GM08714 (cell line): ENCODE results near the gene RNF13.
A peak's percentile ranks its signal among the peaks of the same experiment; 100 is the strongest.

ENCODE experiments used
- H3K4me3 ChIP-seq: fragments of 200-500 bp; sonication (Bioruptor generic); 2 replicates; pipeline ENCODE4 v1.5.1; 2014; ENCODE audit warnings: mild to moderate bottlenecking, low read length, inconsistent platforms
- ZNF274 ChIP-seq: IDR thresholded peaks from 2 replicates; pipeline ENCODE4 v1.6.1; 2012; ENCODE audit warnings: mild to moderate bottlenecking, low read depth, low read length

Gene RNF13, protein sequence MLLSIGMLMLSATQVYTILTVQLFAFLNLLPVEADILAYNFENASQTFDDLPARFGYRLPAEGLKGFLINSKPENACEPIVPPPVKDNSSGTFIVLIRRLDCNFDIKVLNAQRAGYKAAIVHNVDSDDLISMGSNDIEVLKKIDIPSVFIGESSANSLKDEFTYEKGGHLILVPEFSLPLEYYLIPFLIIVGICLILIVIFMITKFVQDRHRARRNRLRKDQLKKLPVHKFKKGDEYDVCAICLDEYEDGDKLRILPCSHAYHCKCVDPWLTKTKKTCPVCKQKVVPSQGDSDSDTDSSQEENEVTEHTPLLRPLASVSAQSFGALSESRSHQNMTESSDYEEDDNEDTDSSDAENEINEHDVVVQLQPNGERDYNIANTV

GRCh38 chr3:149812606-149813366 is at the start of gene RNF13:
TSS of gene RNF13 (plus strand) at chr3:149813215. CDS start at chr3:149846027, 32,812 bp downstream.
- peak within 1 kb of the TSS; percentile 92 for H3K4me3 ChIP-seq
- no peak for TF ChIP-seq ZNF274

GRCh38 chr3:149763565-149764195 is 49.3 kb upstream of the RNF13 start:
- no peak overlapping the region for H3K4me3 ChIP-seq
- TF ChIP-seq ZNF274 = no peak

DNA sequence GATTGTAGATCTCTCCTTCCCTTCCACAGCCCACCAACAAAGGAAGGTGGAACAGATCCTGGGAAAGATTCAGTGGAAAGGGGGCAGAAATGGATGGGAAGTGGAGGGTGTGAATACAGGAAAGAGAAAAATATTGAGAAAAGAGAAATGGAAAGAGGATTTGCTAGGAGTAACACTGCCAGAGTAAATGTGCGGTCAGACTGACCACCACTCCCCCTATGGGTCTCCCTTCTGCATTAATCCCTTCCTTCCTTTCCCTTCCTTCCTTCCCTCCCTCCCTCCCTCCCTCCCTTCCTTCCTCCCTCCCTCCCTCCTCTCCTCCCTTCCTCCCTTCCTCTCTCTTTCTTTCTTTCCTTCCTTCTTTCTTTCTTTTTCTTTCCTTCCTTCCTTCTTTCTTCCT is 48.7 kb upstream of the RNF13 start:
- H3K4me3 ChIP-seq = no peak overlapping the region
- TF ChIP-seq ZNF274 = no peak

DNA sequence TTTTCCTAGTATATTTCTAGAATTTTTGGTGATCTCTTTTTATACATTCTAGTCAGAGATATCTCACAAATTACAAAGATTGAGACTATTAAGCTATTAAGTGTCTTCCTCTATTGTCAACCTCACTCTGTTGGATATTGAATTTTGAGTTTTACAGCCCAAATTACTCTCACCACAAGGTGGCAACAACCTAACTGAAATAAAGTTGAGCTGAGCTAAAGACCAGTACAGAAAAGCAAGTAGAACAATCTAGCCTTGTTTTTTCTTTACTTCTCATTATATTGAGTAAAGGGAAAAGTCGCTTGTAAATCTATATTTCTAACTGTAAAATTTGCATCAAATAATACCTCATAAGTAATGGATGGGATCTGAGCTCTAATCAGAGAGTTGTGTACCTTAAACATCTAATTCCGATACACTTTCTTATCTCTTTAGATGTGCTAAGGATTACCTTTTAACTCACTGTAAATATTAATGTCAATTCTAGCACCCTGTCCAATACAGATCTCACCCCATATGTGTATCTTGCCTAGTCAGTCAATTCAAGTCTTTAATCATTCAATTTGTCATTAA is 47.2 kb upstream of the RNF13 start:
- H3K4me3 ChIP-seq = no peak overlapping the region
- TF ChIP-seq ZNF274 = no peak

GRCh38 chr3:149767720-149768119 is 45.3 kb upstream of the RNF13 start:
- no peak for TF ChIP-seq ZNF274
- no peak overlapping the region for H3K4me3 ChIP-seq

GRCh38 chr3:149768704-149769103 is 44.3 kb upstream of the RNF13 start:
- TF ChIP-seq ZNF274 = no peak
- no peak overlapping the region for H3K4me3 ChIP-seq

- TF ChIP-seq ZNF274 = no peak
Observed at GRCh38 chr3:149770246-149770645, 42.8 kb upstream of the RNF13 start.

DNA sequence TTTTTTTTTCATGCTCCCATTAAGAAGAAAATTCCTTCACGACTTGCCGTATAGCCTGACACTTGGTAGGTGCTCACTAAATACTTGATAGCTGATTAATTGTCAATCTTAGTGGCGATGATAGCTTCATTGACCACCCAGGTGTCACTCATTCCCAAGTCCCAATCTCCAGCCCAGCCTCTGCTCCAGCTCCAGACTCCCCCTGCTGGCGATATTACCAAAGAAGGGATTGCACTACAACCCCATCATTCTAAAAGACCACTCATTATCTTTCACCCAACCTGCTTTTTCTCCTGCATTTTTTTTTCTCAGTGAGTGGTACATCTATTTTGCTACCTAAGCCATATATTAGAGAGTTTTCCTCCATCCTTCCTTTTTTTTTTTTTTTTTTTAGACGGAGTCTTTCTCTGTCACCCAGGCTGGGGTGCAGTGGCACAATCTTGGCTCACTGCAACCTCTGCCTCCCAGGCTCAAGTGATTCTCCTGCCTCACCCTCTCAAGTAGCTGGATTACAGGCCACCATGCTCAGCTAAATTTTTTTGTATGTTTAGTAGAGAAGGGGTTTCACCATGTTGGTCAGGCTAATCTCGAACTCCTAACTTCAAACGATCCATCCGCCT is 41.3 kb upstream of the RNF13 start:
- no peak for TF ChIP-seq ZNF274
- H3K4me3 ChIP-seq = no peak overlapping the region

More at GRCh38 chr3:149770246-149770645, 42.8 kb upstream of the RNF13 start:
- no peak overlapping the region for H3K4me3 ChIP-seq

DNA sequence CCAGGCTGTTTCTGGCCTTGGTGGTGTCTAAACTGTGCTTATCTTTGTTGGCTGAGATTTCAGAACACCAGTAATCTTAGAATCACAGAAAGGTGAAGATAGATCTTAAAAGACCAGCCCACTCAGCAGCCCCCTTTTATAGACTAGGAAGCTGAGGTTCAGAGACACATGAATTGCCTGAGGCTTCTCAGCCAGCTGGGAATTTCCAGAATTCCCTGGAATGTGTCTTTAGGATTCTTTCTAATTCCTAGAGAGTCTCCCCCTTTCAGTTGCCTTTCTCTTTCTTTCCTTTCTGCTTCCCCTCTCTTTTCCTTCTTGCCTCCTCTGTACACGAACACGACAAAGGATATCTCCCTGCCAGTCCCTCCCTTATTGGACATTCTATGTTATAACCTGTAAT is 40.2 kb upstream of the RNF13 start:
- no peak for TF ChIP-seq ZNF274
- no peak overlapping the region for H3K4me3 ChIP-seq

GRCh38 chr3:149776170-149776569 is 36.8 kb upstream of the RNF13 start:
- no peak overlapping the region for H3K4me3 ChIP-seq
- no peak for TF ChIP-seq ZNF274

DNA sequence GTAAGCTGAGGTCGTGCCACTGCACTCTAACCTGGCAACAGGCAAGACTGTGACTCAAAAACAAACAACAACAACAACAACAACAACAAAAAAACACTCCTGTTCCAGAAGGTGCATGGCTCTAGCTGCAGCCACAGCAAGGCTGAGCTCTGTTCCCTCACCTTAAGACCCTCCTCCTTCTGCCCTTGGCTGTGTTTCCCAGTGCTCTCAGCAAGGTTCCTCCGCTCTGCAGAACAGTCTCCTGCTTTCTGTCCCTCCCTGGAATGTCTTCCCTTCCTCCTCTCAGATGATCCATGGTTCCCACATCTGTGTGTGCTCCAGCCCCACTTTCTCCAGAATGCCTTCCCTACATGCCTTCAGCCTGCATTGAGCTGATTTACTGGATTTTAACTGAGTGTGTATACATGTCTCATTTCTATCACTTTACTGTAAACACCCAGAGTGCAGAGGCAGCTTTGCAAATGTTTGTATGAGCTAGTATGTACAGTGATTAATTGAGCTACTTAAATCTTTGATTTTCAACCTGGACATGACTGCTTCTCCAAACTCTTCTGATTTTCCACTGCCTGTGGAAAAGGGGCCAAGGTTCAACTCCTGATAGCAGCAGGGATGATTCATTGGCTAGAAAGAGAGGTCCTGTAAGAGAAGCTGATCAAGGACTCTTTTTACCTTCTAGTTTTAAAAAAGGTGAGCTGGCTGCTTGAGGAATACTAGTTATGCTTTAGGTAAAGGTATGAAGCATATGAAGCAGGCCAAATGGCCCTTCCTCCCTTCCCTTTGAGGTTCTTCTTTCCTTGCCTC is 35.4 kb upstream of the RNF13 start:
- no peak for TF ChIP-seq ZNF274
- H3K4me3 ChIP-seq = no peak overlapping the region

DNA sequence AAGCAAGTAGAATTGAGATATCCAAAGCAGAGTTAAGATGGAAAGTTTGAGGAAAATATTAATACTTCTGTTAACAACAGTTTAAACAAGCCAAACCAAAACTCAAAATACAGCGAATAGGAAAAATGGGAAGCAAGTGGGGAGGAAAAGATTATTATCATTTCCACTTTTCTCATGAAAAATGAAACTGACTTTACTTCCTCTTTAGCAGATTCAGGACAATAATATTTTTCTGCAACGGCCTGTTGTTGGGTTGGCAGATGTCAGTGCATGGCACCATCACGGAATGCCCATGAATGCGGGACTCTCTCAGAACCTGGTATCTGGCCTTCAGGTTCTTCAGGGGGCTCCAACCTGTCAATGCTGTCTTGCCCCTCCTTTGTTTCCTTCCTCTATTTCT is 31.8 kb upstream of the RNF13 start:
- no peak overlapping the region; the same call in 1 of the 2 replicates for H3K4me3 ChIP-seq
- TF ChIP-seq ZNF274 = no peak

GRCh38 chr3:149781741-149782140 is 31.3 kb upstream of the RNF13 start:
- H3K4me3 ChIP-seq = no peak overlapping the region
- TF ChIP-seq ZNF274 = no peak
